Epithelial cell of esophagus (primary cell): ENCODE data around the gene NDST1.

Experiments
- DNase-seq: peaks from one replicate; pipeline ENCODE4 v3.0.0; 2010; ENCODE audit warnings: low read depth
- H3K4me3 ChIP-seq: 2 replicates; pipeline ENCODE4 v1.5.1; 2011; ENCODE audit warnings: mild to moderate bottlenecking, low read length, control low read depth
- CTCF ChIP-seq: IDR thresholded peaks from 2 replicates; pipeline ENCODE4 v1.5.1; 2011; ENCODE audit warnings: low read depth, mild to moderate bottlenecking, low read length, control low read depth, inconsistent platforms; ENCODE audit not compliant: insufficient read depth; ENCODE audit errors: missing control alignments

Gene NDST1

GRCh38 chr5:150541895-150542294 is 34.0 kb downstream of the NDST1 start:
- H3K4me3 ChIP-seq: no peak overlapping the region
- TF ChIP-seq CTCF: no peak
- DNase-seq: peak; percentile 93

GRCh38 chr5:150542933-150543445 is 35.1 kb downstream of the NDST1 start:
- no peak for DNase-seq
- H3K4me3 ChIP-seq: no peak overlapping the region
- TF ChIP-seq CTCF: no peak

- no peak overlapping the region for H3K4me3 ChIP-seq
- peak; percentile 68 for DNase-seq
- peak; percentile 79 for TF ChIP-seq CTCF
These were observed 36.8 kb downstream of the NDST1 start for GRCh38 chr5:150544611-150545219.

GRCh38 chr5:150545246-150545645 is 37.3 kb downstream of the NDST1 start:
- no peak for DNase-seq

GRCh38 chr5:150548123-150548522 is 40.2 kb downstream of the NDST1 start:
- no peak for TF ChIP-seq CTCF
- no peak for DNase-seq
- no peak overlapping the region for H3K4me3 ChIP-seq

More at GRCh38 chr5:150545246-150545645, 37.3 kb downstream of the NDST1 start:
- no peak for TF ChIP-seq CTCF
- no peak overlapping the region for H3K4me3 ChIP-seq

- no peak for DNase-seq
- no peak for TF ChIP-seq CTCF
These were observed 41.8 kb downstream of the NDST1 start for GRCh38 chr5:150549735-150550134.

GRCh38 chr5:150550286-150550685 is 42.4 kb downstream of the NDST1 start:
- no peak for TF ChIP-seq CTCF
- DNase-seq: no peak

More at GRCh38 chr5:150549735-150550134, 41.8 kb downstream of the NDST1 start:
- no peak overlapping the region for H3K4me3 ChIP-seq

More at GRCh38 chr5:150550286-150550685, 42.4 kb downstream of the NDST1 start:
- H3K4me3 ChIP-seq: no peak overlapping the region
